ENCODE data around the gene NLRC5. TPM values are rescaled to one million over a fixed set of nuclear protein-coding genes. Genes with fewer than 3 reads are reported as not detected.

Gene NLRC5
- total RNA-seq, 1 donor from 2014 or later, result not detected

- no peak overlapping the region for H3K4me3 Mint-ChIP-seq
Measured at GRCh38 chr16:56974549-56975300, 14.6 kb upstream of the NLRC5 start.

DNA sequence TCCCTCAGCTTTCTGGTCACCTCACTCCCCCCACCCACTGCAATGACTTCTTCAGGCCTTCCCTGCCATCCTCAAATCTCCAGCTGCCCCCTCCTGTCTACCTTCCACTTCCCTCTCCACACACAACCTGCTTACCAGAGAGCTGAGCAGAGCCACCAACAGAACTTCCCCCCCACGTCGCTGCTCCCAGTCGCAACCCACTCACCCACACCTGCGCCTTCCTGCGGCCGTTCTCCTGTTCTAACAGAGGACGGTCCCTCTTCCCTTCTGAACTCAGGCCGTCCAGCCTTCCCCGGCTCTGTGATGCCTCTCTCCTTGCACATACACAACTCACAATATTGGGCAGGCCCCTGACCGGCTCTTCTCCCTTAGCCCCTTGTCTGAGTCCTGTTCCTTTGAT lies 13.6 kb upstream of the NLRC5 start:
- H3K4me3 Mint-ChIP-seq, result peak overlapping the region; percentile 16
- TF ChIP-seq EZH2phosphoT487 (IDR thresholded peaks at IDR 0.05), result no peak
- Histone ChIP-seq H2AFZ (replicated peaks) (no peak overlapping the region), H3K79me2 (ENCODE audit: low read depth) (no peaks in the 10 kb centered on the region), H3K4me1 (peaks cover 2% of the 10 kb centered on the region), H3K4me2 (no peak overlapping the region), H3K27me3 (no peaks in the 10 kb centered on the region), H3F3A (ENCODE audit: low read depth) (peaks cover 5% of the 10 kb centered on the region), H3K9ac (no peak overlapping the region), H3K36me3 (no peaks in the 10 kb centered on the region), H3K9me3 (ENCODE audit: low read depth) (no peaks in the 10 kb centered on the region), H4K20me1 (ENCODE audit: low read depth) (no peaks in the 10 kb centered on the region), H3K4me3 (no peak overlapping the region), H3K27ac (no peak overlapping the region)
- H3K9me3 Mint-ChIP-seq, result no peaks in the 10 kb centered on the region
- peaks cover 28% of the 10 kb centered on the region for H3K27me3 Mint-ChIP-seq (ENCODE audit: insufficient read depth, low read depth)
- no peak for DNase-seq (ENCODE audit: low spot score)
- H3K4me1 Mint-ChIP-seq, result peaks cover 9% of the 10 kb centered on the region
- no peaks in the 10 kb centered on the region for H3K36me3 Mint-ChIP-seq
- H3K27ac Mint-ChIP-seq, result no peak overlapping the region

More at GRCh38 chr16:56974549-56975300, 14.6 kb upstream of the NLRC5 start:
- TF ChIP-seq EZH2 (IDR thresholded peaks at IDR 0.05) (no peak), CTCF (IDR thresholded peaks at IDR 0.05) (no peak), EZH2phosphoT487 (IDR thresholded peaks at IDR 0.05) (no peak)
- Histone ChIP-seq H3K9ac (no peak overlapping the region), H3K27ac (no peak overlapping the region), H2AFZ (replicated peaks) (no peak overlapping the region), H3K9me3 (ENCODE audit: low read depth) (no peaks in the 10 kb centered on the region), H3K4me1 (no peaks in the 10 kb centered on the region), H4K20me1 (ENCODE audit: low read depth) (no peaks in the 10 kb centered on the region), H3K4me2 (no peak overlapping the region), H3K36me3 (no peaks in the 10 kb centered on the region), H3F3A (ENCODE audit: low read depth) (no peaks in the 10 kb centered on the region), H3K4me3 (no peak overlapping the region), H3K27me3 (no peaks in the 10 kb centered on the region), H3K79me2 (ENCODE audit: low read depth) (no peaks in the 10 kb centered on the region)
- H3K27me3 Mint-ChIP-seq (ENCODE audit: insufficient read depth, low read depth), result peaks cover 24% of the 10 kb centered on the region
- no peaks in the 10 kb centered on the region for H3K9me3 Mint-ChIP-seq
- H3K27ac Mint-ChIP-seq, result no peak overlapping the region
- H3K4me1 Mint-ChIP-seq, result peaks cover 9% of the 10 kb centered on the region
- H3K36me3 Mint-ChIP-seq, result no peaks in the 10 kb centered on the region
- no peak for DNase-seq (ENCODE audit: low spot score)

DNA sequence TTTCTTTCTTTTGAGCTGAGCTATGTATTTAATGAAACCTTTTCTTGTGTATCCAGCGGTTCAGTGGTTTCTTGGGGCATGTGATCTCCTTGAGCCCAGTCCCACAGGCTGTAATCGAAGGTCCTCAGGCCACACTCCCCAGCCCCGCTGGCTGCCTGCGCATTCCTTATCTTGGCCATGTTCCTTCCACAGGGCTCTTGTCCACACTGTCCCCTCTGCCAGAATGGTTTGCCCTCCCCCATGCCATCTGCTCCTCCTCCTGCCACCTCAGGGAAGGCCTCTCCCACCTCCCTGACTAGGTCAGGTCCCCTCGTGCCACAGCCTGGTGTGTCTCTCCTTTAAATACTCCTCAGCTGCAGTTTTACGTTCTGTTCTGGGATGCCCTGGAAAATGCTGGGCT lies 12.1 kb upstream of the NLRC5 start:
- H2AFZ ChIP-seq (replicated peaks), result no peak overlapping the region
- Mint-ChIP-seq H3K27ac (no peak overlapping the region), H3K36me3 (no peaks in the 10 kb centered on the region), H3K4me1 (peaks cover 10% of the 10 kb centered on the region), H3K9me3 (no peaks in the 10 kb centered on the region), H3K27me3 (ENCODE audit: insufficient read depth, low read depth) (peaks cover 24% of the 10 kb centered on the region), H3K4me3 (peak overlapping the region; percentile 72)
- no peaks in the 10 kb centered on the region for H3K36me3 ChIP-seq
- H3K79me2 ChIP-seq (ENCODE audit: low read depth), result no peaks in the 10 kb centered on the region
- H3K27me3 ChIP-seq, result no peaks in the 10 kb centered on the region
- no peak for TF ChIP-seq EZH2 (IDR thresholded peaks at IDR 0.05)
- TF ChIP-seq CTCF (IDR thresholded peaks at IDR 0.05), result no peak
- TF ChIP-seq EZH2phosphoT487 (IDR thresholded peaks at IDR 0.05), result no peak
- DNase-seq (ENCODE audit: low spot score), result no peak
- H3K4me2 ChIP-seq, result no peak overlapping the region
- H3K9ac ChIP-seq, result no peak overlapping the region
- peaks cover 12% of the 10 kb centered on the region for H3K4me1 ChIP-seq
- H4K20me1 ChIP-seq (ENCODE audit: low read depth), result no peaks in the 10 kb centered on the region
- H3K27ac ChIP-seq, result no peak overlapping the region
- no peak overlapping the region for H3K4me3 ChIP-seq
- no peaks in the 10 kb centered on the region for H3K9me3 ChIP-seq (ENCODE audit: low read depth)
- peaks cover 14% of the 10 kb centered on the region for H3F3A ChIP-seq (ENCODE audit: low read depth)

- Histone ChIP-seq H3K4me2 (no peak overlapping the region), H3K9ac (no peak overlapping the region), H3K27ac (no peak overlapping the region), H3K9me3 (ENCODE audit: low read depth) (no peaks in the 10 kb centered on the region), H3K4me3 (no peak overlapping the region), H3K79me2 (ENCODE audit: low read depth) (no peaks in the 10 kb centered on the region), H2AFZ (replicated peaks) (no peak overlapping the region), H3K36me3 (no peaks in the 10 kb centered on the region), H3F3A (ENCODE audit: low read depth) (peaks cover 14% of the 10 kb centered on the region), H3K27me3 (no peaks in the 10 kb centered on the region), H4K20me1 (ENCODE audit: low read depth) (no peaks in the 10 kb centered on the region), H3K4me1 (peaks cover 12% of the 10 kb centered on the region)
- Mint-ChIP-seq H3K27ac (no peak overlapping the region), H3K36me3 (no peaks in the 10 kb centered on the region), H3K27me3 (ENCODE audit: insufficient read depth, low read depth) (peaks cover 24% of the 10 kb centered on the region), H3K9me3 (peaks cover 2% of the 10 kb centered on the region), H3K4me3 (no peak overlapping the region), H3K4me1 (peaks cover 7% of the 10 kb centered on the region)
- DNase-seq (ENCODE audit: low spot score), result no peak
- no peak for TF ChIP-seq EZH2 (IDR thresholded peaks at IDR 0.05)
- no peak for TF ChIP-seq EZH2phosphoT487 (IDR thresholded peaks at IDR 0.05)
- no peak for TF ChIP-seq CTCF (IDR thresholded peaks at IDR 0.05)
Measured at GRCh38 chr16:56977823-56978430, 11.4 kb upstream of the NLRC5 start.

All from neural progenitor cell (in vitro differentiated cells).